ENCODE results near the gene F11.
A peak's percentile ranks its signal among the peaks of the same experiment; 100 is the strongest.
"Not testable (repeated sequence)": the region's sequence is repeated elsewhere in the genome, so short reads cannot be mapped to it uniquely, and the experiment has no call there.

F11 gene

DNA sequence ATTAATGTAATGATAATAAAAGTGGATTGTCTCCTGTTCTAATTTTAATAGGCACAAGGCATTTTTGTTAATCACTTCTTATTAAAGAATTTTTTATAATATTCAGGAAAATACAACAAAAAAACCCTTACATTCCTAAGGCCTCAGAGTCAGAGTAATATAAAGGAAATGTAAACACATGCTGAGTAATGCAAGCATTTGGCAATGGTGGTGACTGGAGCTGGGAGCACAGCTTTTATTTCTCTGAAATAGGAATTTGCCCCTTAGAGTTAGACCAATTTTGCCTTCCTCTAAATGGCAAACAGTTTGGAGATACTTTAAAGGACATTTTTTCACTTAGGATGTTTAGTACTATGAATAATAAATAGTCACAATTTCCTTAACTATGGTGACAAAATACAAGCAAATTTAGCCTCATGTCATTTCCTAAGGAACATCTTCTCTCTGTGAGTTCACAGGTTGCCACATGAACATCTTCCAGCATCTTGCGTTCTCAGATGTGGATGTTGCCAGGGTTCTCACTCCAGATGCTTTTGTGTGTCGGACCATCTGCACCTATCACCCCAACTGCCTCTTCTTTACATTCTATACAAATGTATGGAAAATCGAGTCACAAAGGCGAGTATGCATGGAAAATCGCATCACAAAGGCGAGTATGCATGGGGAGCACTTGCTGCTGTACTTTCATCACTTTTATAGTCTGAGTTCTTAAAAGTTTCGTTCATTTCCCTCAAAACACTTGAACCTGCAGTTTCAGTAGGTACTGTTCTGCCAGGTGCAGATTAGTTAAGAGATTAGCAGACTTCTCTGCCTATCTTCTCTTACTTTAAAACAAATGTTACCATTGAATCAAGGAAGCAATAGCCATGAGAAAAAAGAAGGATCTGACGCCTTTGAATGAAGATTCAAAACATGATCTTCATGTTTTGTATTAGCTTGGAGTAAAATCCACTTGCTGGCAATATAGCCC lies 15.9 kb upstream of the F11 start:
- peak; percentile 31 for DNase-seq (ENCODE audit: low read depth in 2 of 2)

DNA sequence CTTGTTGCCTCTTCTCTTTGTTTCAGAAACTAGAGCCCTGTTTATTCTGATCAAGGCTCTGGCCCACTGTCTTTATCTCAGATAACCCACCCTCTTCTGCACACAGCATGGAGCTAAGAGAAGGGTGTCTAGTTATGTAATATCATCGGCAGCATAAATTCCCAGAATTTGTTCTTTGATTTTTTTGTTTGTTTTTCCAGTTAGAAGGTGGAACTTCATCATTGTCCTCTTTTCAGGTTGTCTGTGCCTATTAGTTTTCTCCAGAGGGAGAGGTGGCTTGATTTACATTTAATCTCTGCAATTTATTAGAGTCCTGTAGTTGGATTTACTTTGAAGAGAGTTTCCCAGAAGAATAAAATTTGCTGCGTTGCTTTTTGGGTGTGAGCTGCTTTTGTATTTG lies 15.2 kb upstream of the F11 start:
- DNase-seq (ENCODE audit: low read depth in 2 of 2) = no peak

DNA sequence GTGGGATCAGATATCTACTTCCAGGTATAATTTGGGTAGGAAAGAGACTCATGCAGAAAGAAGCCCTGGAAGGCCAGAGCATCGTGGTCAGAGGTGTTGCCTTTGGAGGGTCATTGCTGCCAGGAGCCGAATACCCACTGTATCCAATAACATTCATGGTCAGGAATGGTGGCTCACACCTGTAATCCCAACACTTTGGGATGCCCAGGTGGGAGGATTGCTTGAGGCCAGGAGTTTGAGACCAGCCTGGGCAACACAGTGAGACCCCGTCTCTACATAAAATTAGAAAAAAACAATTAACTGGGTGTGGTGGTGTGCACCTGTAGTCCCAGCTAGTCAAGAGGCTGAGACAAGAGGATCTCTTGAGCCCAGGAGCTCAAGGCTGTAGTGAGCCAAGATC lies 10.9 kb upstream of the F11 start:
- DNase-seq (ENCODE audit: low read depth in 2 of 2) = no peak

DNA sequence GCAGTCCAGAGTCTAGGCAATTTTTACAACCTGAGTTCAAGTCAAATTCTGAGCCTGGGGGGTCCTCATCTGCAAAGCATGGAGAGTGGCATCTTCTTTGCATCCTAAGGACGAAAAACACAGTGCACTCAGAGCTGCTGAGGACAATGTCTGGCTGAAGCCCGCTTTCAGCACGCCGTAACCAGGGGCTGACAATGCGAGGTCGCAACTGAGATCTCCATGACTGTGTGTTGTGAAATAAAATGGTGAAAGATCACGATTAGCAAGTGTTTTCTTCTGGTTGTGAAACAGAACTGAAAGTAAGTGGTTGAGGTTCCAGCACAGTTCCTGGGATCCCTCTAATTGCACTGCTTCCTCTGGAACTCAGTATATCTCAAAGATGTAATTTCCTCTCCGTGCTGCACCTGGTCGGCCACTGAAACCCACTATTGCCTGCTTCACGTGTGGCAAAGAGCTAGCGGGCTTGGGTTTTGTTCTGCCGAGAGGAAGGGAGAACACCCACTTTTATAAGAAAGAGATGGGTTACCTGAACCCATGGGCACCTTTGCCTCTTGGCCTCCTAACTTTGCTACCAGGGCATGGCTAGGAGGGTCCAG lies 7.7 kb upstream of the F11 start:
- no peak for DNase-seq (ENCODE audit: low read depth in 2 of 2)

DNA sequence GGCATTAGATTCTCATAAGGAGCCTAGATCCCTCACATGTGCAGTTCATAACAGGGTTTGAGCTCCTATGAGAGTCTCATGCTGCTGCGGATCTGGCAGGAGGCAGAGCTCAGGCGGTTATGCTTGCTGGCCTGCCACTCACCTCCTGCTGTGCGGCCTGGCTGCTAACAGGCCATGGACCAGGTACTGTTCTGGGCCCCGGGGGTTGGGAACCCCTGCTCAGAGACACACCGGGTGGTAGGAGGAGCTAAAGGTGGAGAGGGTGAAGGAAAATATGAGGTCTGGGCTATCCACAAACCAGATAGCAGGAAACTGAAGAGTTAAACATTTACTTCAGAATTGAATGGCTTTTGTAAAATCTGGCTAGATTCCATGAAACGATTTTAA lies 5.9 kb upstream of the F11 start:
- DNase-seq (ENCODE audit: low read depth in 2 of 2) = no peak

DNA sequence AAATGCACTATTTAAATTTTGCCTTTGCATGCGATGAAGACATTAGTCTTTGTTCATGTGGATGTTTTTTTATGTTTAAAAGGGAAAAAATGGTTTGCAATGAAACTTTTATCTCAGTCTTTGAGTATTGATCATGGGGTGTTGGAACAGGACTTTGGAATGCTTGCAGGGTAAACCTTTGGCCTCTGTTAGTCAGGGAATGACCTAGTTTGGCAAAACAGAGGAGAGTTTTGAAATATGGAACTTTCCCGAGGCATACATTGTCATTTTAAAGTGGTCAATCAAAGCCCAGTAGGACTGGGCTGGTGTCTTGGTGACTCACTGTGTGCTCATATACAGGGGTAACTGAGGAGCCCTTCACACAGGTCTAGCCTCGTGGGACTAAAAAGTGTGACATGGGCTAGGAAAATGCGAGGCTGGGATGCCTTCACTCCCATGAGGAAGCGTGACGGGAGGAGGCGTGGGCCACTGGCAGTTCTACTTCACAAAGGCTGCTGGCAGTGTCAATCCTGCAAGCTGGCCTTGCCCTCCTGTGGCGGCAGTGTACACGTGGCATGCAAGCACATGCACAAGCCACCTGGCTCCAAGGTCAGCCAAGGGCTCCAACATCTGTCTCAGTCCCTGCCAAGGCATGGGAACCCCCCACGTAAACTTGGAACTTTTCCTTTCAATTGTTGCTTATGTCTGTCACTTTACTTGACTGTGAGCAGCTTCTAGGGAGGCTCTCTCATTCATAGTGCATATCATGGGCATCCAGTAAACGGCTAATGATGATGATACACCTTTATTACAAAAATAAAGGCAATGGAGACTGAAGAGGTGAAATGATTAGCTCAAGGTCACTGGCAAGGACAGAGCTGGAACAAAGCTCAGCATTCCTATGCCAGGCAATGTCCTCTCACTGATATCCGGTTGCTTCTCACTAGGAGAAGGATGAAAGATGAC lies 5.2 kb upstream of the F11 start:
- DNase-seq (ENCODE audit: low read depth in 2 of 2) = no peak

DNA sequence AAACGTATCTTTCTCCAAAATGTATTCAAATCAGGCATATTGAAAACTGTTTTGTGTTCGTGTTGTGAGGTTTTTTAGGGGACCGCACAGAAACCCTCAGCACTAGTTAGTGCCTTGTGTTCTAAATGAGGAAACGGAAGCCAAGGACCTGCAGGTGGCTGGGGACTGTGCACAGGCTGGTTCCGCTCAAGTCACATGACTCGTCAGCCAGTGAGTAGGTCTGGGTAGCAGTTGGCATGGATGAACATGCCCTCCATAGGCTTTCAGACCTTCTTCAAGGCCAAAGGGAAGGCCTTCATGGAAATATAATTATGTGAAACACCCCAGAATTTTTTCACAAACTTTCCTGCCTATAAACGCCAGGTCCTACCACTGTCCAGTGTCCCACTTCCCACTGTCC lies 1.3 kb upstream of the F11 start:
- DNase-seq (ENCODE audit: low read depth in 2 of 2) = no peak

DNA sequence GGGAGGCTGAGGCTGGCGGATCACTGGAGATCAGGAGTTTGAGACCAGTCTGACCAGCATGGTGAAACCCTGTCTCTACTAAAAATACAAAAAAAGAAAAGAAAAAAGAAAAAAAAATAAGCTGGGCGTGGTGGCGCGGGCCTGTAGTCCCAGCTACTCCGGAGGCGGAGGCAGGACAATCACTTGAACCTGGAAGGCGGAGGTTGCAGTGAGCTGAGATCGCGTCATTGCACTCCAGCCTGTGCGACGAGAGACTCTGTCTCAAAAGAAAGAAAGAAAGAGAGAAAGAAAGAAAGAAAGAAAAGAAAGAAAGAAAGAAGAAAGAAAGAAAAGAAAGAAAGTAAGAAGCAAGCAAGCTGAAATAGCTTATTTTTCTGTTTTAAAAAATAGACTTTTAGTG lies 739 bp upstream of the F11 start:
- not testable (repeated sequence) for DNase-seq (ENCODE audit: low read depth in 2 of 2)

DNA sequence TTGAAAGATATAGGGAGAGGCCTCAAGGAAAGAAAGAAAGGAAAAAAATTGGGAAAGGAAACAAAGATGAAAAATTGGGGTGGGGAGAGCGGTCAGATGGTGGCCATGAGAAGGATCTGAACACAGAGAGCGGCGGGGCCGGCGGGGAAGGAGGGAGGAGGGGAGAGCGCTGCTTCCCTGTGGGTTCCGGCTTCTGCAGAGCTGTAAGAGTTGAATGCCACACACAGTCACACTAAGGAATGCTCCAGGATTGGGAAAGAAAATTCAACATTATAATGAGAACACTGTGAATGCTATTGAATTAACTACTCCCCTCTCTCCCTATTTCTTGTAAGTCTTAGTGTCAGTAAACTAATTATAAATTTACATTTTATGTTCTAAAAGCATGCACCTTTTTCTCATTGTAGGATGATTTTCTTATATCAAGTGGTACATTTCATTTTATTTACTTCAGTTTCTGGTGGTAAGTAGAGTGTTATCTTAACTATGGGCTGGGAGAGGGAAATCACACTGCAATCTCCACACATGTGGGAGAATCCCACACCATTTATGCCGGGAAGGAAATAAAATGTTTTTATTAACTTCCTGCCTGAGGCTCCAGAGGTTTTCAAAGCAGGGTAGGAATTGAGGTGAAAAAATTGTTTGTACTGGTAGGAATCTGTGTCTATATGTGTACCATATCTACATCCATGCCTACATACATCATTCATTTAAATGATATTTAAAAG lies 904 bp downstream of the F11 start:
- DNase-seq (ENCODE audit: low read depth in 2 of 2) = peak; percentile 4 to 12

DNA sequence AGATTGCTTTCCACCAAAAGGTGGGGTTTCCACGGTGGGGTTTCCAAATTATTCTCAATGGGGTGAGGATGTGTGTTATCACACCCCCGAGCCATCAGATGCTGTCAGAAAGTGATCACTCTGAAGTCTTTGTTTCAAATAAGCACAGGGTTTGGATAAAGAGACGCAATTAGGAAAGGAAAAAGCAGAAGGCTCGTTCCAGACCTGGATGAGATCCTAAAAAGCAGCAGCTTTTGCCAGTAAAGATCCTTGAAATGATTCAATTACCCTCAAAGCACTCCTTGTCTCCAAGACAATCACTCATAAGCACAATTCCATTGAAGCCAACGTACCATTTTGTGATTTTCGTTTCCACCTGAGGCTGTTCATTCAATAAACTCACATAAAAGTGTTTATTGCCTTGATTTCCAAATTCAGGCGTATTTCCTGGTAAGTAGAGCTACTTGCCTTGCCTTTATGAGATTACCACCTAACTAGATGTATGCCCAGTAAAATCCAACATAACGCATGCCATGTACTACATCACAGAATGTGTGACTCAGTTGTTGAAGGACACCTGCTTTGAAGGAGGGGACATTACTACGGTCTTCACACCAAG lies 5.2 kb downstream of the F11 start:
- no peak for DNase-seq (ENCODE audit: low read depth in 2 of 2)

DNA sequence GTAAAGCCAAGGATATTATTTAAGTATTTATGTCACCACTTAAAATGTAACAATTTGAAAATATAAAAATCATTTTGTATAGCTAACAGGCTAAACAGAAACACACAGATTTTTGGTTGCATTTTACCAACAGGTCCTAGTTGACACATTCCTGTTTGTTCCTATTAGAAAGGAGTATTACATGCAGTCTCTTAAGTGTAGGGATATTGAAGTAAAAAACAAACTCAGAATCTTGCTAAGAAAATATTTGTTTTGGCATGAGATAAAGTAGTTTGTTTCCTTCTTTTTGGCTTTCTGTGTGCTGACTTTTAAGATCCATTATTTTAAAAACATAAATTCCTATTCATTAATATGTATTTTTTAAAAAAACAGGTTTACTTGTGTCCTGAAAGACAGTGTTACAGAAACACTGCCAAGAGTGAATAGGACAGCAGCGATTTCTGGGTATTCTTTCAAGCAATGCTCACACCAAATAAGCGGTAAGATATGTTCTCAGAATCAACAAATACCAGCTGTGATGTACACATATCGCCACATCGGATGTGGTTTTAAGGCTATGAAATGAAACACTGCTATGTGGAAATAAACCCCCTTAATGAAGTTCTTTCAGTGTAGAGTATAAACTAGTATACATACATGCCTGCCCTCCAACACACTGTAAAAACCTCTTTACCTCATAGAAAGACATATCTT lies 6.9 kb downstream of the F11 start:
- DNase-seq (ENCODE audit: low read depth in 2 of 2) = no peak

DNA sequence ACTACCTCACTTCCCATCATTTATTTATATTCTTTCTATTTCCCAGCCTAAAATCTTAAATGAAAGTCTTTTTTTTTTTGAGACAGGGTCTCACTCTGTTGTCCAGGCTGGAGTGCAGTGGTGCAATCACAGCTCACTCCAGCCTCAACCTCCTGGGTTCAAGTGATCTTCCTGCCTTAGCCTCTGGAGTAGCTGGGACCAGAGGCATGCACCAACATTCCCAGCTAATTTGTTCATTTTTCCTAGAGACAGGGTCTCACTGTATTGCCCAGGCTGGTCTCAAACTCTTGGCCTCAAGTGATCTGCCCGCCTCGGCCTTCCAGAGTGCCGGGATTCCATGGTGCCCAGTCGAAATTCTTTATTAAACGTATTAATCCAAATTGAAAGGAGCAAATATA lies 7.4 kb downstream of the F11 start:
- DNase-seq (ENCODE audit: low read depth in 2 of 2) = not testable (repeated sequence)

DNA sequence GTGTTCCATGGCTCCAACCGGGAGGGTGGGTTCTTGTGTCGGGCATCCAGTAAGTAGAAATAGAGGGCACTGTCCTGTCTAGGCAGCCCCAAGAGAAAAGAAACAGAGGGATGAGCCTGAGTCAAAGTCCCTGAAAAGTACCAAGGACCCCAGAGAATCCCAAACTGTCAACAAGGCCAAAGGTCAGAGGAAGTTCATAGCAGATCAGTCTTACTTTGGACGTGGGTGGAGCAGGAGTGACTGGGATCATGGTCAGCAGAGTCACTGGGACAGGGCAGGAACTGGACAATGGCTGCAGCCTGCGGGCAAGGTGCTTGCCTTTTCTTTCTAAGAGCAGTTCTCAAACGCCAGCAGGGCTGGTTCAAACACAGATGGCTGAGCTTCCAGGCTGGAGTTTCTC lies 17.3 kb downstream of the F11 start:
- no peak for DNase-seq (ENCODE audit: low read depth in 2 of 2)

DNA sequence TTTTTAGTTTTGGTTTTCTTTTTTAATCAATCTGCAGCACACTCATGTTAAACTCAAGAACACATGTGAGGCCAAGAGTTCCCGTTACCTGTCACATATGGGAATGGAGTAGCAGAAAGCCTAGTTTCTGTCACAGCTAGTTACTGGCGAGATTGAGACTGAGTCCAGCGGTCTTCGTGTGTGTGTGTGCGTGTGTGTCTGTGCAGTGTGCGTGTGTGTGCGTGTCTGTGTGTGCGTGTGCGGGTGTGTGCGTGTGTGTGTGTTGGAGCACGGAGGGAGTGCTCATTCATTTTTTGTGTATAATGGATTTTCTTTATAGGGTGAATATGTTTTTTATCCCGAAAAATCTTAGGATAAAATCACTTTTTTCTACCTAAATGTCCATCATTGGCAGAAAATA lies 19.2 kb downstream of the F11 start:
- no peak for DNase-seq (ENCODE audit: low read depth in 2 of 2)

DNA sequence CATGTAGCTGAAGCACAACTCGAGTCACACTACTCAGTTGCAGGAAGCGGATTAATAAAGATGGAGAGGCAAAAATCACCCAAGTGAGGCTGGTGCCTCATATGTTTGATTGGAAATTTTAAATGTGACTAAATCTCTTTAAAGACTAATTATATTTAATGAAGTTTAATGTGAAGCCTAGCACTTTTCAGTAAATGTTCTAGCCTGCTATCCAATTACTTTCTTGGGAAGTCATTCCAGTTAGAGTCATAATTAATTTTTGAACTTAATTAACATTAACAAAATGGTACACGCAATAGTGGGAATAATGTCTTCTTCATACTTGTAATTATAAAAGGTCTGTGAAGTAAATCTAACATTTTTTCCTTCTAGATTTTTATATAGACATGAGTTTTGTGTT lies 20.6 kb downstream of the F11 start:
- DNase-seq (ENCODE audit: low read depth in 2 of 2) = no peak

DNA sequence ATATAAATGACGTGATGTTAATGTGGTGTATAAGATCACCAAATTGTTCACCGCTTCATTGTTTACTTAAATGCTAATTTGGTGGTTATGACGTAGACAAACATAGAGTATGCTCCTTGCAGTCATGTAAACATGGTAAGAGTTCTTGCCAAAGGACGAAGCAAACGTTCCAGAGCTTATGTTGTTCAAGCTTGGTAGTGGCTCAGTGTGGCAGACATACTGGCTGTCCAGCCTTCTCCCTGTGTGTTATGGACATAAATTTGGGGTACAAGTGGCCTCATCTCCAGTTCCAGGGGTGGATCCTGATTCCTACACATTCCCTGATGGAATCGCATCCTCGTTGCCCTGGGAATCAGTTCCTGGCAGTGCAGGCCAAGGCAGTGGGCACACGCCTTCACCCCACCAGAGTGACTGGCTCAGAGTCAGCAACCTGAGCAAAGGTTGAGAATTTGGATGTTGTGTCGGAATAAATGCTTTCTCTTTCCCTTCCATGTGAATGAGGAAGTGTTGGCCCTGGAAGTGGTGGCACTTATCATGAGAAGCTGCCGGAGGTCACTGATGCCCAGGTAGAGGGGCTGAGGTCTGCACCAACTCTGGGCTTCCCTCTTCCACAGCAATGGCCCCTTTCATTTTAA lies 25.4 kb downstream of the F11 start:
- DNase-seq (ENCODE audit: low read depth in 2 of 2) = no peak

DNA sequence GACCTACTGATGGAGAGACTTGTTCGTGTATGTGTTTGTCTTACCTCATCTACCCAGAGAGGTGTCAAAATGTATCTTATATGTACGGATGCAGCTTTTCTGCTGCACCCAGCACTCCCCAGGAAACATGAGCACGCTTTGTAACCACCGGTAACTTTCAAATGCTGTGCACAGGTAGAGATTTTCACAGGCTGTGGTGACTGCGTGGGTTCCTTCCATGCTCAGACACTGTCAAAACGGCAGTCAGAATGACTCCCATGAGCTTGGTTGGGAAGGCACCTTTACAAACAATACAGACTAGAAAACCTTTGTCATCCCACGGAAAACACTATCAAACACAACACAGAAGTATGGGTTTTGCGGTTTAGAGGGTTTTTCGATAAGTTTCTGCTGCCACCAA lies 28.2 kb downstream of the F11 start:
- DNase-seq (ENCODE audit: low read depth in 2 of 2) = no peak

DNA sequence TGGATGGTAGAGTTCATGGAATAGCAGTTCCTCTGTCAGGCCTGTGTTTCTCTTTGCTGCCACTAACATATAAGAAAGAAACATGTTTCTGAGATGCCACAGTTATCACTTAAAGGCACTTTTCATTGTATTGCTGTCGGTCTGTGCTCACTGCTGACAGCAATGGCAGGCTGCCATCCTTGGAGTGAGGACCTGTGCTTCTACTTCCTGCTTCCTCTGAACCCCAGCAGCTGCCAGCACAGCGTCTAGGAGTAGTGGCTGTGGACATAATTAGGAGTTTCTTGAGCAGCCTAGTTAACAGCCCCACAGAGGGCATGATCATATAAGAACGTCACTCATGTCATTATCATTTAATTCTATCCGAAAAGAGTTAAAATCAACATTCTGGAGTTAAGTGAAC lies 30.5 kb downstream of the F11 start:
- DNase-seq (ENCODE audit: low read depth in 2 of 2) = no peak

DNA sequence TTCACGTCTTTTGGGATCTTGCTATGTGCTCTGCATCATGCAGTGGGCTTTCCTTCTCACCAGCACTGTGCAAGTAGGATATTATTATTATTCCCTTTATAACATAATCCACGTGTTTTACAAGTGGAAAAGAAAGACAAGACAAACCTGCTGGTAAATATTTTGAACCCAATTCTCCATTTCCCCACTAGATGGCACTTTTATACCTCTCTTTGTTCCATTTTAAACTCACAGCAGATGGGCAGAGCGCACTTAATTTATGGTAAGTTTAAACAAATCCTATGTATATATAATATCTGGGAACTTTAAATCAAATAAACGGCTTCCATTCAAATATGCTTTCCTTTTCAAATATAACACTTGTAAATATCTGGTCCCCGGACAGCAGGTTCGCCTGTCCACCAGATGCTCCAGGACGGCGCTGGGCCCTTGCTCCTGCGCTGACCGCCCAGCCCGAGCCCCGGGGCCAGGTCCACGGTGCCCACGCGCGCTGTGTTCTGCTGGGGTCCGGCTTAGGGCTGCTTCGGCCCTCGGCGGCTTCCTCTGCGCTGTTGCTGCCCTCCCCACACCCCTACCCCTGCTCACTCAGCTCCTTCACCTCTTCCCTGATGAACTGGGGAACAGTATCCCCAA lies 31.1 kb downstream of the F11 start:
- peak; percentile 44 to 49 for DNase-seq (ENCODE audit: low read depth in 2 of 2)

All from fibroblast of skin of left quadriceps (primary cell).